Spleen (tissue), 7 donors: Measurements from ENCODE around the gene PTPN3.

ENCODE experiments used
- CTCF ChIP-seq, 11 experiments: fragments of 200-600 bp in 7 of 11; fragments of 450-650 bp in 4 of 11; sonication (generic) in 4 of 11; IDR thresholded peaks in 8 of 11; conservative IDR thresholded peaks in 3 of 11; 1 replicate in 7 of 11; 2 replicates in 4 of 11; pipeline versions ENCODE4 v1.4.0 to v1.8.0; 2016 to 2021; ENCODE audit warnings: antibody characterized with exemption in 11 of 11, inconsistent platforms in 4 of 11, mild to moderate bottlenecking in 1 of 11
- POLR2A ChIP-seq, 3 donors: fragments of 450-650 bp; IDR thresholded peaks; one replicate each; pipeline ENCODE4 v1.5.1; 2017; ENCODE audit warnings: antibody characterized with exemption in 3 of 3, mild to moderate bottlenecking in 1 of 3
- POLR2AphosphoS5 ChIP-seq, 3 donors: sonication (generic); formaldehyde crosslinking; IDR thresholded peaks; one replicate each; pipeline ENCODE4 v1.5.1; 2017; ENCODE audit warnings: antibody characterized with exemption in 3 of 3
- donor health status: DM: no; HTN: no; CAD: no; lungs with moderate emphysema.
- donor health status: DM: no; HTN: no; CAD: no.
- donor health status: DM: no; HTN: no; CAD: no.

GRCh38 chr9:109408759-109409462 is 89.2 kb downstream of the PTPN3 start:
- TF ChIP-seq CTCF (IDR thresholded peaks at IDR 0.05 in 8 of 11, conservative IDR thresholded peaks at IDR 0.05 in 3 of 11) (no peak), POLR2A (IDR thresholded peaks at IDR 0.05) (no peak), POLR2AphosphoS5 (IDR thresholded peaks at IDR 0.05) (no peak)
